ENCODE measurements around the gene GOSR1. TPM values are rescaled to one million over a fixed set of nuclear protein-coding genes. Genes with fewer than 3 reads are reported as not detected.
A peak's percentile ranks its signal among the peaks of the same experiment; 100 is the strongest.

The GOSR1 gene
- total RNA-seq, 2 donors from 2014 or later, result 25.2 to 33.5 TPM

DNA sequence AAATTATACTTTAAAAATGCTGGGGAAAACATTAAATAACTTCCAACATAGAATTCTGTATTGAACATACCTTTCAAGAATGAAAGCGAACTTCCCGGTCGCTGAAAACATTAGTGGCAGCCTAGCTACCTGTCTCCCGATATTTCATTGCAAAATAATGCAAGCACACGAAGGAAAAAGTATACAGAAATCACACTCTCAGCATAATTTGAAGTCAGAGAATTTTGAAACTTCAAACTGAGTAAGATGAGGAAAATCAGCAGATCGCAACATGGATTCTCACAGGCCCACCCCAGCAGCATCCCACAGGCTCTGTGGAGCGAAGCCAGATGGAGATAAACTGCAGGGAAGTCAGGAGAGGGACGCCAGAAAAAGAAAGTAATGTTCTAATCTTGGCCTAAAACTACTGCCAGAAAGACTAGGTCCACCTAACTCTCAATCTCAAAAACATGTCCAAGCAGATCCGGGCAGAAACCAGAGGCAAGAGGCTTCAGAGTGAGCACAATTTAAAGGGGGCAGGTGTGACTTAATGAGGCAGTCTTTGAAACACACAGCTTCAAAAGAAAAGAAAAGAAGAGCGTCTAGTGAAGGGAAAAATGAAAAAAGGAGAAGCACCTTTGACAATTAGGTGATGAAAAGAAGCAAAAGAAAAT lies 4.8 kb upstream of the GOSR1 start:
- no peaks in the 10 kb centered on the region for H3K27me3 ChIP-seq
- H3K4me3 ChIP-seq, result no peak overlapping the region
- no peaks in the 10 kb centered on the region for H3K9me3 ChIP-seq
- H3K27ac ChIP-seq, result no peak overlapping the region
- peaks cover 0 to 18% of the 10 kb centered on the region in 2 donors for H3K4me1 ChIP-seq
- no peaks in the 10 kb centered on the region for H3K36me3 ChIP-seq
- no peak for DNase-seq (ENCODE audit: low spot score)
- TF ChIP-seq, protein P1, sequence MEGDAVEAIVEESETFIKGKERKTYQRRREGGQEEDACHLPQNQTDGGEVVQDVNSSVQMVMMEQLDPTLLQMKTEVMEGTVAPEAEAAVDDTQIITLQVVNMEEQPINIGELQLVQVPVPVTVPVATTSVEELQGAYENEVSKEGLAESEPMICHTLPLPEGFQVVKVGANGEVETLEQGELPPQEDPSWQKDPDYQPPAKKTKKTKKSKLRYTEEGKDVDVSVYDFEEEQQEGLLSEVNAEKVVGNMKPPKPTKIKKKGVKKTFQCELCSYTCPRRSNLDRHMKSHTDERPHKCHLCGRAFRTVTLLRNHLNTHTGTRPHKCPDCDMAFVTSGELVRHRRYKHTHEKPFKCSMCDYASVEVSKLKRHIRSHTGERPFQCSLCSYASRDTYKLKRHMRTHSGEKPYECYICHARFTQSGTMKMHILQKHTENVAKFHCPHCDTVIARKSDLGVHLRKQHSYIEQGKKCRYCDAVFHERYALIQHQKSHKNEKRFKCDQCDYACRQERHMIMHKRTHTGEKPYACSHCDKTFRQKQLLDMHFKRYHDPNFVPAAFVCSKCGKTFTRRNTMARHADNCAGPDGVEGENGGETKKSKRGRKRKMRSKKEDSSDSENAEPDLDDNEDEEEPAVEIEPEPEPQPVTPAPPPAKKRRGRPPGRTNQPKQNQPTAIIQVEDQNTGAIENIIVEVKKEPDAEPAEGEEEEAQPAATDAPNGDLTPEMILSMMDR (IDR thresholded peaks at IDR 0.05), result no peak

DNA sequence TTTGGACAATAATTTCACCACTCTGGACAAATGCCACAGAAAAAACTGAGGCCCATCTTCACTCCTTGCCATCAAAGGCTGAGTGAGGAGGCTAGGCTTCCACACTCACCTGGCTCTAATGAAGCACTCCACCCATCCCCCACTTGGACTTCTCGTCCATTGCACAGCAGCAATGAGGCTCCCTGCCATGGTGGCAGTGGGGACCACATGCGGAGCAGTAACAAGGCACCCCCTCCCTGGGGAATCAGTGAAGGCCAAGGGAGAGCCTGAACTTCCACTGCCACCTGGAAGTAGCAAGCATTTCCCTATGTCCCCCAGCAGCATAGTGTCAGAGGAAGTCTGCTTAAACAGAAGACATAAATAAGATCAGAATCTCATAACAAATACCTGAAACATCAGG lies 2.0 kb upstream of the GOSR1 start:
- Histone ChIP-seq H3K4me1 (peaks cover 0 to 32% of the 10 kb centered on the region in 2 donors), H3K9me3 (no peaks in the 10 kb centered on the region), H3K27me3 (no peaks in the 10 kb centered on the region), H3K27ac (no peak overlapping the region), H3K4me3 (no peak overlapping the region), H3K36me3 (peaks cover 7% of the 10 kb centered on the region)
- DNase-seq (ENCODE audit: low spot score), result no peak
- TF ChIP-seq, protein P1 (IDR thresholded peaks at IDR 0.05), result no peak

DNA sequence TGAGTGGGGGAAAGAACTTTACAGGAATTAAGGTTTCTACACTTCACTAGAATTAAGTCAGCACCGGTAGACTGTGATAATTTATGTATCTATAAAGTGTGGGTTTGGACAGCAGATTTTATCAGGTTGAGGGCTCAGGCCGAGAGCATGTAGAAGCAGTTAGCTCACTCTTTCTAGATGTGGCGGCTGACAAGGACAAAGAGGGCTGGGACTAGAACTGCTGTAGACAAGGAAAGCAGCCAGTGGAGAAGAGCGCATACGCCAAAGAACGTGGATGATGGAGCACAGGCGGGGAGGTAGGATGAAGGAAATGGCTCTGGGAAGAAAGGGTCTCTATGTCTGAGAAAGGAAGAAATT lies 504 bp upstream of the GOSR1 start:
- Histone ChIP-seq H3K27me3 (no peaks in the 10 kb centered on the region), H3K9me3 (no peaks in the 10 kb centered on the region), H3K4me1 (peaks cover 0 to 32% of the 10 kb centered on the region in 2 donors), H3K4me3 (peak overlapping the region; percentile 69 to 93), H3K36me3 (peaks cover 20% of the 10 kb centered on the region), H3K27ac (peak overlapping the region; percentile 88 to 93)
- DNase-seq (ENCODE audit: low spot score), result no peak
- TF ChIP-seq, protein P1 (IDR thresholded peaks at IDR 0.05), result no peak

DNA sequence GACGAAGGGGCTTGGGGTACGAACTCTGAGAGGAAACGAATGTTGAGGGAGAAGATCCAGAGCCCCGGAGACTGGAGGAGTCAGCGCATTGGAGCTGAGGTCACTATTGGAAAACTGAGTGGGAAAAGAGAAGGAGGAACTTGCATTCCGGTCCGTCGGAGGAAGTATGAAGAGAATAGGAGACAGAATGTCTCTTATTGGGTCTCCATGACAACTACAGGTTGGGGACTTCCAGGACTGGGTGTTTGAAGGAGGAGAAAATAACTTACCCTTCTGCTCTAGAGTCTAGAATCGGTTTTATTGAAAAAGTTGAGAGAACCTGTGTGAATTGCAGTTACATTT lies 537 bp downstream of the GOSR1 start:
- H3K4me3 ChIP-seq, result peak overlapping the region; percentile 69 to 93
- peaks cover 28% of the 10 kb centered on the region for H3K36me3 ChIP-seq
- TF ChIP-seq, protein P1 (IDR thresholded peaks at IDR 0.05), result no peak
- H3K9me3 ChIP-seq, result no peaks in the 10 kb centered on the region
- peak overlapping the region; percentile 88 to 93 for H3K27ac ChIP-seq
- no peak for DNase-seq (ENCODE audit: low spot score)
- H3K27me3 ChIP-seq, result no peaks in the 10 kb centered on the region
- peaks cover 0 to 24% of the 10 kb centered on the region in 2 donors for H3K4me1 ChIP-seq

DNA sequence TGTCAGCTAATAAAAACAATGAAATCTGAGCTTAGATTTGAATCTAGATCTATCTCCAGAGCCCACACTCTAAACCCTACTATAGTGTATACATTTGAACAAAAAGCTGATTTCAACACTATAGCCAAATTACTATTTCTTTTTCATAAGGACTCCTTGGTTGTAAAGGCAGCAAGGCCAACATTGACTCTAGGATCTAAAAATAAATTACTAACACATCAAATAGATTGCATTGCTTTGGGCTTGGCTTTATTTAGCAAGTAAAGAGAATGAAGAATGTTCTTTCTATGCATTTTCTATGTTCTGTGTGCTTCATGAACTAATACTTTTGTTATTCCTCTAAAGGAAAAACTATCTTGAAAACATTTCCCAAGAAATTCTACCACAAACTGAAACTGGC lies 5.3 kb downstream of the GOSR1 start:
- no peak overlapping the region for H3K4me3 ChIP-seq
- peak overlapping the region in 1 of 2 donors; percentile 13 for H3K27ac ChIP-seq
- no peak for DNase-seq (ENCODE audit: low spot score)
- TF ChIP-seq, protein P1 (IDR thresholded peaks at IDR 0.05), result no peak
- no peaks in the 10 kb centered on the region for H3K27me3 ChIP-seq
- H3K9me3 ChIP-seq, result no peaks in the 10 kb centered on the region
- H3K36me3 ChIP-seq, result peaks cover 69% of the 10 kb centered on the region
- H3K4me1 ChIP-seq, result peaks cover 0 to 14% of the 10 kb centered on the region in 2 donors

DNA sequence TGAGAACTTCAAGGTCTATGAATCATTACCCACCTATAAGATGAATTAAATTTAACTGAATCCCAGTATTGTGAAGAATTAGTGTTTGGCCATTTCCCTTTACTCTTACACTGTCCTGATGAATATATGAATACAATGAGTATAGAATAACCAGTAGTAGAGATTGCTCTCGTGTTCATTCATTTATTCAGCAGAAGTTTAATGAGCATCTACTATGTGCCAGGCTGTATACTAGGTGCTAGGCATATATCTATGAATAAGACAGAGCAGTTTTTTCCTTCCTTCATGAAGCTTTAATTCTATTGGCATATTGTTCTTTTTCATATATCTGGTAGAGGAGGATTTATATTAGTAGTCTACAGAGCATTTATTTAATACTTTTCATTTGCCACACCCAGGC lies 6.0 kb downstream of the GOSR1 start:
- TF ChIP-seq, protein P1 (IDR thresholded peaks at IDR 0.05), result no peak
- Histone ChIP-seq H3K27me3 (no peaks in the 10 kb centered on the region), H3K4me3 (no peak overlapping the region), H3K27ac (no peak overlapping the region), H3K4me1 (peaks cover 0 to 11% of the 10 kb centered on the region in 2 donors), H3K36me3 (peaks cover 74% of the 10 kb centered on the region), H3K9me3 (no peaks in the 10 kb centered on the region)
- DNase-seq (ENCODE audit: low spot score), result no peak

All from right atrium auricular region (tissue), 2 donors.